Spleen (tissue), 11 donors: ENCODE measurements around the gene RAD1. TPM values are rescaled to one million over a fixed set of nuclear protein-coding genes. Genes with fewer than 3 reads are reported as not detected.

Experiments used
- DNase-seq: peaks from one replicate; pipeline ENCODE4 v3.0.0-alpha.2; 2020
- H3K27ac ChIP-seq, 8 donors: fragments of 200-600 bp; sonication (generic) in 7 of 8; 1 replicate in 4 of 8; 2 replicates in 4 of 8; pipeline versions ENCODE4 v1.5.0 to v1.8.0; 2016 to 2021; ENCODE audit warnings: inconsistent platforms in 4 of 8, mild to moderate bottlenecking in 4 of 8, moderate library complexity in 1 of 8
- H3K27me3 ChIP-seq, 7 donors: fragments of 200-600 bp; sonication (generic) in 6 of 7; replicated peaks in 1 of 7; 1 replicate in 4 of 7; 2 replicates in 3 of 7; pipeline versions ENCODE4 v1.5.0 to v1.8.0; 2016 to 2021; ENCODE audit warnings: inconsistent platforms in 3 of 7, mild to moderate bottlenecking in 1 of 7
- H3K36me3 ChIP-seq, 6 donors: fragments of 200-600 bp; sonication (generic) in 5 of 6; 1 replicate in 4 of 6; 2 replicates in 2 of 6; pipeline versions ENCODE4 v1.5.0 to v1.8.0; 2016 to 2021; ENCODE audit warnings: inconsistent platforms in 2 of 6
- H3K4me1 ChIP-seq, 6 donors: fragments of 200-600 bp; sonication (generic) in 5 of 6; 1 replicate in 3 of 6; 2 replicates in 3 of 6; pipeline versions ENCODE4 v1.5.0 to v1.8.0; 2016 to 2021; ENCODE audit warnings: inconsistent platforms in 3 of 6
- H3K4me3 ChIP-seq, 8 donors: fragments of 200-600 bp; sonication (generic) in 7 of 8; 1 replicate in 4 of 8; 2 replicates in 4 of 8; pipeline versions ENCODE4 v1.5.0 to v1.8.0; 2016 to 2021; ENCODE audit warnings: inconsistent platforms in 4 of 8, mild to moderate bottlenecking in 4 of 8, moderate library complexity in 2 of 8
- H3K9me3 ChIP-seq, 8 donors: fragments of 200-600 bp; sonication (generic) in 7 of 8; 1 replicate in 4 of 8; 2 replicates in 4 of 8; pipeline versions ENCODE4 v1.5.0 to v1.8.0; 2016 to 2021; ENCODE audit warnings: inconsistent platforms in 4 of 8
- POLR2A ChIP-seq, 3 donors: fragments of 450-650 bp; IDR thresholded peaks; one replicate each; pipeline ENCODE4 v1.5.1; 2017; ENCODE audit warnings: antibody characterized with exemption in 3 of 3, mild to moderate bottlenecking in 1 of 3
- POLR2AphosphoS5 ChIP-seq, 3 donors: sonication (generic); formaldehyde crosslinking; IDR thresholded peaks; one replicate each; pipeline ENCODE4 v1.5.1; 2017; ENCODE audit warnings: antibody characterized with exemption in 3 of 3
- WGBS, 5 donors: extraction: QIAGEN DNeasy Blood & Tissue Kit in 3 of 5; methylation state at CpG; one replicate each; pipeline versions ENCODE4 v1.1.5 to v1.1.7; 2013 to 2018; 5-methylcytosine and 5-hydroxymethylcytosine counted together
- intact Hi-C: fragments of 100-400 bp; cut with DNase I; formaldehyde crosslinking; loops from one replicate; pipeline ENCODE4 v1.15.0; 2023; ENCODE audit warnings: low total_unique reads
- polyA plus RNA-seq, 3 donors: library from polyadenylated mRNA; stranded (reverse); fragments of 200-250 nt; gene quantifications; one replicate each; pipeline ENCODE4 v1.2.1, GENCODE V29; 2013
- total RNA-seq, 7 donors: library from RNA; depleted of rRNA in 3 of 7; stranded (reverse); fragments of >200 nt in 3 of 7; fragmentation: NEBNext Ultra II Directional in 4 of 7; extraction: Animal tissue kit (Norgen Biotek cat#: 25700) in 4 of 7; gene quantifications; one replicate each; pipeline versions ENCODE4 v1.1.0 to v1.2.1, GENCODE V29; 2016 to 2021
- TF ChIP-seq, protein P1 (sequence below), 11 experiments: fragments of 200-600 bp in 7 of 11; fragments of 450-650 bp in 4 of 11; sonication (generic) in 4 of 11; IDR thresholded peaks in 8 of 11; conservative IDR thresholded peaks in 3 of 11; 1 replicate in 7 of 11; 2 replicates in 4 of 11; pipeline versions ENCODE4 v1.4.0 to v1.8.0; 2016 to 2021; ENCODE audit warnings: antibody characterized with exemption in 11 of 11, inconsistent platforms in 4 of 11, mild to moderate bottlenecking in 1 of 11
- donor health status: healthy with polysubstance abuse.
- donor health status: DM: no; HTN: no; CAD: no; lungs with moderate emphysema.
- donor health status: DM: no; HTN: no; CAD: no.
- donor health status: Bipolar disorder and iron deficiency.
- donor health status: healthy.
- donor health status: DM: no; HTN: no; CAD: no.
- donor health status: DM: yes; HTN: yes; CAD: no.

The RAD1 gene
- total and polyA plus RNA-seq, 10 donors: 7.8 to 19.3 (median 13.8) TPM

DNA sequence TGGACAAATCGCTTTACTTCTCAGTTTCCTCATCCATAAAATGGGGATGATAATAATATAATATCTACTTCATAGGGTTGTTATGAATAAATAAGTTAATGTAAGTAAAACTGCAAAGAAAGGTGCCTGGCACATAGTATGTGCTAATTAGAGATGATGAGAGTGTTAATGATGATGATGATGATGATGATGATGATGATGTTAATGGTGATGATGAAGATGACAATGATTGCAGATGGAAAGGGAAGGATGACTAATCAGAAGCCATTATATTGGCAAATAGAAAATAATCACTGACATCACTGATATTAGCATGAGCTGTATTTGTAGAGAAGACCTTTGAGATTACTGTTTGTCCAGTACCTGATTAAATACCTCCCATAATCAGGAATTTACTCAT is 20.6 kb downstream of the RAD1 start:
- H3K27me3 ChIP-seq: no peaks in the 10 kb centered on the region

DNA sequence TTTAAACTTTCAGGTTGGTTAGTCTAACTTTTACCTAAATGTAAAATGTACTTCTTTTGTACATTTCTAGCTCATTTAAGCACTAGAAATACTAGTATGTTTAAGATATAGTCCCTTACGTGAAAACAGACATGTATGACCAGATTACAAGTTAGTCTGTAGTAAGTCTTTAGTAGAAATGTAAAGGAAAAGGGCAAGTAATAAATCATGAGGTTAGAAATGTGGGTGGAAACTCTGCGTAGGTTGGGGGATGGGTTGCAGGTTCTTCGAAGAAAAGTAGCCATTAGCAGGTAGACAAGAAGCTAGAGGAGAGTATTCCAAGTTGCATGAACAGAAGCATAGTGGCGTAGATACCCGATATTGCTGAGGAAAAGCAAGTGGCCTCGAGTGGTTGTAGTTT is 22.9 kb downstream of the RAD1 start:
- H3K27me3 ChIP-seq: no peaks in the 10 kb centered on the region
- no peak overlapping the region for H3K4me3 ChIP-seq
- H3K27ac ChIP-seq: no peak overlapping the region
- no peaks in the 10 kb centered on the region for H3K9me3 ChIP-seq
- TF ChIP-seq, protein P1, sequence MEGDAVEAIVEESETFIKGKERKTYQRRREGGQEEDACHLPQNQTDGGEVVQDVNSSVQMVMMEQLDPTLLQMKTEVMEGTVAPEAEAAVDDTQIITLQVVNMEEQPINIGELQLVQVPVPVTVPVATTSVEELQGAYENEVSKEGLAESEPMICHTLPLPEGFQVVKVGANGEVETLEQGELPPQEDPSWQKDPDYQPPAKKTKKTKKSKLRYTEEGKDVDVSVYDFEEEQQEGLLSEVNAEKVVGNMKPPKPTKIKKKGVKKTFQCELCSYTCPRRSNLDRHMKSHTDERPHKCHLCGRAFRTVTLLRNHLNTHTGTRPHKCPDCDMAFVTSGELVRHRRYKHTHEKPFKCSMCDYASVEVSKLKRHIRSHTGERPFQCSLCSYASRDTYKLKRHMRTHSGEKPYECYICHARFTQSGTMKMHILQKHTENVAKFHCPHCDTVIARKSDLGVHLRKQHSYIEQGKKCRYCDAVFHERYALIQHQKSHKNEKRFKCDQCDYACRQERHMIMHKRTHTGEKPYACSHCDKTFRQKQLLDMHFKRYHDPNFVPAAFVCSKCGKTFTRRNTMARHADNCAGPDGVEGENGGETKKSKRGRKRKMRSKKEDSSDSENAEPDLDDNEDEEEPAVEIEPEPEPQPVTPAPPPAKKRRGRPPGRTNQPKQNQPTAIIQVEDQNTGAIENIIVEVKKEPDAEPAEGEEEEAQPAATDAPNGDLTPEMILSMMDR (IDR thresholded peaks at IDR 0.05 in 8 of 11, conservative IDR thresholded peaks at IDR 0.05 in 3 of 11): no peak
- TF ChIP-seq POLR2AphosphoS5 (IDR thresholded peaks at IDR 0.05) (no peak), POLR2A (IDR thresholded peaks at IDR 0.05) (no peak)
- intact Hi-C loops: loop anchor here (10.0 kb wide), 1 partner anchor 408 kb away; no protein-coding TSS in a partner anchor
- no peak for DNase-seq
- peaks cover 0 to 2% (median 0%) of the 10 kb centered on the region in 6 donors for H3K4me1 ChIP-seq
- 83 to 89% (median 85%) methylated on average over 6 of the region's 6 CpGs for WGBS, 5 donors
- H3K36me3 ChIP-seq: no peaks in the 10 kb centered on the region

More for the DNA sequence above, 20.6 kb downstream of the RAD1 start:
- Histone ChIP-seq H3K4me1 (peaks cover 0 to 5% (median 0%) of the 10 kb centered on the region in 6 donors), H3K36me3 (no peaks in the 10 kb centered on the region), H3K9me3 (no peaks in the 10 kb centered on the region), H3K27ac (no peak overlapping the region), H3K4me3 (no peak overlapping the region)
- no peak for DNase-seq
- no peak for TF ChIP-seq POLR2A (IDR thresholded peaks at IDR 0.05)
- no peak for TF ChIP-seq POLR2AphosphoS5 (IDR thresholded peaks at IDR 0.05)
- TF ChIP-seq, protein P1 (IDR thresholded peaks at IDR 0.05 in 8 of 11, conservative IDR thresholded peaks at IDR 0.05 in 3 of 11): no peak
- intact Hi-C loops: loop anchor here (5.0 to 10.0 kb wide), 2 partner anchors 372 to 410 kb away; no protein-coding TSS in a partner anchor
- 94 to 100% (median 96%) methylated on average over 1 of the region's 1 CpG for WGBS, 5 donors

DNA sequence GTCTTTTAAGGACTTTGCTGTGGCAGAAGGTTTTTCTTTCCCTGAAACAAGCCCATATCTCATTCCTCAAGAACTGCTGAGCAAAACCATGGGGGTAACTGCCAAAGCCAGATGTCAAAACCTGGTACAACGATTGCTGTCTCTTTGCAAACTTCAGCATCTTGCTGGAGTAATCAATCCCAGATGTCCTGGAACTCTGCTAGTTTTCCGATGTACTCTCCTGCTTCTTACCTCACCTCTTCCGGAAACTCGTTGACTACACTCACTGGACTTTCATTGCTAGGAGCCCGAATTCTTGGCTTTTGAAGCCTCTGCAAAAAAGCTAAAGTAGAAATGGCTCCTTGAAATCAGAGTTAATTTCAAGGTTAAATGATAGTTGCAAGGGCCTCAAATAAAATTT is 23.3 kb downstream of the RAD1 start:
- Histone ChIP-seq H3K27me3 (no peaks in the 10 kb centered on the region), H3K4me1 (peaks cover 0 to 2% (median 0%) of the 10 kb centered on the region in 6 donors), H3K4me3 (no peak overlapping the region), H3K27ac (no peak overlapping the region), H3K36me3 (no peaks in the 10 kb centered on the region), H3K9me3 (no peaks in the 10 kb centered on the region)
- WGBS, 5 donors: 89 to 94% (median 90%) methylated on average over 5 of the region's 5 CpGs
- DNase-seq: no peak
- intact Hi-C loops: loop anchor here (10.0 kb wide), 1 partner anchor 407 kb away; no protein-coding TSS in a partner anchor
- TF ChIP-seq POLR2AphosphoS5 (IDR thresholded peaks at IDR 0.05): no peak
- TF ChIP-seq POLR2A (IDR thresholded peaks at IDR 0.05): no peak
- TF ChIP-seq, protein P1 (IDR thresholded peaks at IDR 0.05 in 8 of 11, conservative IDR thresholded peaks at IDR 0.05 in 3 of 11): no peak

DNA sequence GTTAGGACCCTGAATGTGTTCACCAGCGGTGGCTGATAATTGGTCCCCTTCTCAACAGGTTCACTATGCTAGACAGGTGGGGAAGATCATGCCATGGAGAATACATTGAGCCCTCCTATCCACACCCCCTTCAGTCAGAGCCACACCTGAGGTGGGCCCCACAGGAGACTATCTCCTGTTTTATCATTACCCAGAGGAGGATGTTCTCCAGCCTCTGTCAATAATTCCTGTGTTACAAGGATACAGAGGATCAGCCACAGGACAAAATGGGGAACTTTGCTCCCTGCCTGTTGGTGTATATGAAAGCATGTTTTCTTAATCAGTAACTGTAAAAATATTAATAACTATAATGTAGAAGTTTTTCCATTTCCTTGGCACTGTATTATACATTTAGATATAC is 25.9 kb downstream of the RAD1 start:
- TF ChIP-seq POLR2A (IDR thresholded peaks at IDR 0.05) (no peak), POLR2AphosphoS5 (IDR thresholded peaks at IDR 0.05) (no peak)
- TF ChIP-seq, protein P1 (IDR thresholded peaks at IDR 0.05 in 8 of 11, conservative IDR thresholded peaks at IDR 0.05 in 3 of 11): no peak
- no peaks in the 10 kb centered on the region for H3K27me3 ChIP-seq
- intact Hi-C loops: no loop called here
- WGBS, 5 donors: 84 to 100% (median 100%) methylated on average over 1 of the region's 1 CpG
- no peak for DNase-seq
- no peaks in the 10 kb centered on the region for H3K36me3 ChIP-seq
- no peaks in the 10 kb centered on the region for H3K9me3 ChIP-seq
- no peak overlapping the region for H3K4me3 ChIP-seq
- peaks cover 0 to 2% (median 0%) of the 10 kb centered on the region in 6 donors for H3K4me1 ChIP-seq
- no peak overlapping the region for H3K27ac ChIP-seq
